WTC11 (cell line): Measurements from ENCODE around the gene ADAP1.

Experiments
- ARID4B ChIP-seq: sonication (generic); formaldehyde crosslinking; IDR thresholded peaks from 2 replicates; pipeline ENCODE4 v1.8.0; 2023; ENCODE audit warnings: missing genetic modification reagents, mild to moderate bottlenecking, borderline replicate concordance
- CTCF ChIP-seq: fragments of 200-600 bp; IDR thresholded peaks from 2 replicates; pipeline ENCODE4 v1.8.0; 2022; ENCODE audit warnings: antibody characterized with exemption
- ETV6 ChIP-seq: sonication (generic); formaldehyde crosslinking; IDR thresholded peaks from 2 replicates; pipeline ENCODE4 v1.8.1; 2022; ENCODE audit warnings: mild to moderate bottlenecking, missing genetic modification reagents
- FOXK1 ChIP-seq: sonication (generic); formaldehyde crosslinking; IDR thresholded peaks from 2 replicates; pipeline ENCODE4 v1.8.0; 2022; ENCODE audit warnings: mild to moderate bottlenecking, moderate library complexity, missing genetic modification reagents
- FOXP1 ChIP-seq: sonication (generic); formaldehyde crosslinking; IDR thresholded peaks from 2 replicates; pipeline ENCODE4 v1.8.0; 2022; ENCODE audit warnings: missing genetic modification reagents, mild to moderate bottlenecking, moderate library complexity, borderline replicate concordance
- JUN ChIP-seq: sonication (generic); formaldehyde crosslinking; IDR thresholded peaks from 2 replicates; pipeline ENCODE4 v1.8.0; 2023; ENCODE audit warnings: mild to moderate bottlenecking, missing genetic modification reagents
- SP1 ChIP-seq: sonication (generic); formaldehyde crosslinking; conservative IDR thresholded peaks from 2 replicates; pipeline ENCODE4 v1.8.1; 2022; ENCODE audit warnings: missing genetic modification reagents
- TEAD4 ChIP-seq: sonication (generic); formaldehyde crosslinking; IDR thresholded peaks from 2 replicates; pipeline ENCODE4 v1.8.0; 2022; ENCODE audit warnings: mild to moderate bottlenecking, missing genetic modification reagents
- ZNF121 ChIP-seq: sonication (generic); formaldehyde crosslinking; IDR thresholded peaks from 2 replicates; pipeline ENCODE4 v1.8.0; 2023; ENCODE audit warnings: missing genetic modification reagents
- ZNF232 ChIP-seq: sonication (generic); formaldehyde crosslinking; IDR thresholded peaks from 2 replicates; pipeline ENCODE4 v1.8.0; 2022; ENCODE audit warnings: mild to moderate bottlenecking, missing genetic modification reagents

- TF ChIP-seq CTCF, result no peak
- TF ChIP-seq ZNF121 (CRISPR knock-in tag), result no peak
- no peak for TF ChIP-seq ZNF232 (CRISPR knock-in tag)
- no peak for TF ChIP-seq TEAD4 (CRISPR knock-in tag)
- no peak for TF ChIP-seq JUN
- no peak for TF ChIP-seq ETV6 (CRISPR knock-in tag)
- TF ChIP-seq ARID4B, result no peak
- no peak for TF ChIP-seq FOXK1
- TF ChIP-seq FOXP1 (CRISPR knock-in tag), result no peak
- TF ChIP-seq SP1 (CRISPR knock-in tag), result no peak
Measured at GRCh38 chr7:949021-949934, 5.2 kb downstream of the ADAP1 start.
